ENCODE results near the gene MED25.

- TF ChIP-seq, protein P1, sequence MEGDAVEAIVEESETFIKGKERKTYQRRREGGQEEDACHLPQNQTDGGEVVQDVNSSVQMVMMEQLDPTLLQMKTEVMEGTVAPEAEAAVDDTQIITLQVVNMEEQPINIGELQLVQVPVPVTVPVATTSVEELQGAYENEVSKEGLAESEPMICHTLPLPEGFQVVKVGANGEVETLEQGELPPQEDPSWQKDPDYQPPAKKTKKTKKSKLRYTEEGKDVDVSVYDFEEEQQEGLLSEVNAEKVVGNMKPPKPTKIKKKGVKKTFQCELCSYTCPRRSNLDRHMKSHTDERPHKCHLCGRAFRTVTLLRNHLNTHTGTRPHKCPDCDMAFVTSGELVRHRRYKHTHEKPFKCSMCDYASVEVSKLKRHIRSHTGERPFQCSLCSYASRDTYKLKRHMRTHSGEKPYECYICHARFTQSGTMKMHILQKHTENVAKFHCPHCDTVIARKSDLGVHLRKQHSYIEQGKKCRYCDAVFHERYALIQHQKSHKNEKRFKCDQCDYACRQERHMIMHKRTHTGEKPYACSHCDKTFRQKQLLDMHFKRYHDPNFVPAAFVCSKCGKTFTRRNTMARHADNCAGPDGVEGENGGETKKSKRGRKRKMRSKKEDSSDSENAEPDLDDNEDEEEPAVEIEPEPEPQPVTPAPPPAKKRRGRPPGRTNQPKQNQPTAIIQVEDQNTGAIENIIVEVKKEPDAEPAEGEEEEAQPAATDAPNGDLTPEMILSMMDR (conservative IDR thresholded peaks at IDR 0.05), result no peak
- TF ChIP-seq EZH2 (IDR thresholded peaks at IDR 0.05; ENCODE audit: low read depth), result no peak
Measured at GRCh38 chr19:49864890-49865289, 46.8 kb downstream of the MED25 start.
